Adrenal gland (tissue), 12 donors: ENCODE measurements around the gene RBM34. TPM values are rescaled to one million over a fixed set of nuclear protein-coding genes. Genes with fewer than 3 reads are reported as not detected.

ENCODE experiments used
- DNase-seq, 7 donors: peaks; one replicate each; pipeline ENCODE4 v3.0.0-alpha.2; 2019 to 2020
- H3K27ac ChIP-seq, 5 donors: fragments of 200-600 bp; sonication (generic) in 4 of 5; 1 replicate in 3 of 5; 2 replicates in 2 of 5; pipeline versions ENCODE4 v1.5.1 to v1.8.0; 2016 to 2020; ENCODE audit warnings: mild to moderate bottlenecking in 1 of 5
- H3K27me3 ChIP-seq: fragments of 200-600 bp; 2 replicates; pipeline ENCODE4 v1.8.0; 2021
- H3K36me3 ChIP-seq, 2 donors: fragments of 200-600 bp; replicated peaks in 1 of 2; 1 replicate in 1 of 2; 2 replicates in 1 of 2; pipeline versions ENCODE4 v1.5.1 to v1.8.0; 2018 to 2022
- H3K4me1 ChIP-seq, 2 donors: fragments of 200-600 bp; replicated peaks in 1 of 2; 1 replicate in 1 of 2; 2 replicates in 1 of 2; pipeline versions ENCODE4 v1.5.1 to v1.8.0; 2018 to 2021
- H3K4me3 ChIP-seq, 4 donors: fragments of 200-600 bp; sonication (generic) in 3 of 4; one replicate each; pipeline ENCODE4 v1.5.1; 2016 to 2018
- H3K9me3 ChIP-seq, 3 donors: fragments of 200-600 bp; sonication (generic) in 1 of 3; replicated peaks in 1 of 3; 1 replicate in 2 of 3; 2 replicates in 1 of 3; pipeline versions ENCODE4 v1.5.1 to v1.8.0; 2016 to 2021
- CTCF ChIP-seq, 6 experiments: fragments of 450-650 bp in 4 of 6; fragments of 200-600 bp in 2 of 6; sonication (generic) in 1 of 6; IDR thresholded peaks; 1 replicate in 5 of 6; 2 replicates in 1 of 6; pipeline versions ENCODE4 v1.5.1 to v1.8.0; 2016 to 2021; ENCODE audit warnings: antibody characterized with exemption in 6 of 6, mild to moderate bottlenecking in 2 of 6, moderate library complexity in 1 of 6
- POLR2A ChIP-seq, 2 donors: fragments of 450-650 bp; IDR thresholded peaks; one replicate each; pipeline ENCODE4 v1.6.1; 2017; ENCODE audit warnings: antibody characterized with exemption in 2 of 2, mild to moderate bottlenecking in 2 of 2, moderate library complexity in 1 of 2
- WGBS, 4 donors: extraction: QIAGEN DNeasy Blood & Tissue Kit in 2 of 4; methylation state at CpG; one replicate each; pipeline versions ENCODE4 v1.1.5 to v1.1.7; 2013 to 2017; 5-methylcytosine and 5-hydroxymethylcytosine counted together
- intact Hi-C, 2 donors: fragments of 100-400 bp; cut with DNase I; formaldehyde crosslinking; loops; one replicate each; pipeline versions ENCODE4 v1.14.1 to v1.15.0; 2022 to 2023
- polyA plus RNA-seq, 3 donors: library from polyadenylated mRNA; stranded (reverse); fragments of 200-250 nt in 2 of 3; fragments of 350-450 nt in 1 of 3; fragmentation: Illumina TruSeq in 1 of 3; extraction: RNeasy Lipid Tissue Mini Kit (QIAGEN cat#74804) in 1 of 3; gene quantifications; one replicate each; pipeline ENCODE4 v1.2.3, GENCODE V29; 2013 to 2014
- total RNA-seq, 9 donors: library from RNA; depleted of rRNA in 4 of 9; stranded (reverse); fragments of >200 nt in 4 of 9; fragments of 120-200 nt in 1 of 9; fragmentation: NEBNext Ultra II Directional in 1 of 9; extraction: Animal tissue kit (Norgen Biotek cat#: 25700) in 1 of 9; gene quantifications; one replicate each; pipeline versions ENCODE4 v1.1.0 to v1.2.4, GENCODE V29; 2013 to 2023
- donor health status: healthy with polysubstance abuse.
- donor health status: Bipolar disorder and iron deficiency.
- donor health status: DM: yes; HTN: yes; CAD: no.
- donor health status: DM: no; HTN: no; CAD: no.
- donor health status: DM: no; HTN: no; CAD: no.
- donor health status: DM: yes; HTN: yes; CAD: no.

The RBM34 gene
- total and polyA plus RNA-seq, 12 donors = 16.6 to 181 (median 63.2) TPM

GRCh38 chr1:235187316-235187715 is 26.3 kb upstream of the RBM34 start:
- no peak for TF ChIP-seq POLR2A (IDR thresholded peaks at IDR 0.05)
- no peak for TF ChIP-seq CTCF (IDR thresholded peaks at IDR 0.05)
- H3K27me3 ChIP-seq = no peaks in the 10 kb centered on the region
- H3K27ac ChIP-seq = no peak overlapping the region
- H3K4me3 ChIP-seq = no peak overlapping the region
- H3K36me3 ChIP-seq = peaks cover 0 to 10% of the 10 kb centered on the region in 2 donors
- intact Hi-C loops = no loop called here
- no peak for DNase-seq
- H3K9me3 ChIP-seq = no peaks in the 10 kb centered on the region
- WGBS, 4 donors = 80 to 88% (median 81%) methylated on average over 4 of the region's 4 CpGs
- H3K4me1 ChIP-seq = no peaks in the 10 kb centered on the region

- Histone ChIP-seq H3K36me3 (peaks cover 0 to 22% of the 10 kb centered on the region in 2 donors), H3K9me3 (no peaks in the 10 kb centered on the region), H3K27me3 (no peaks in the 10 kb centered on the region), H3K4me3 (no peak overlapping the region), H3K4me1 (no peaks in the 10 kb centered on the region), H3K27ac (no peak overlapping the region)
- TF ChIP-seq POLR2A (IDR thresholded peaks at IDR 0.05) (no peak), CTCF (IDR thresholded peaks at IDR 0.05) (no peak)
- WGBS, 4 donors = 82 to 92% (median 86%) methylated on average over 8 of the region's 8 CpGs
- DNase-seq = no peak
- intact Hi-C loops = no loop called here
Measured at GRCh38 chr1:235181561-235182245, 20.7 kb upstream of the RBM34 start.

- H3K27me3 ChIP-seq = no peaks in the 10 kb centered on the region
- H3K27ac ChIP-seq = no peak overlapping the region
- intact Hi-C loops = no loop called here
- no peaks in the 10 kb centered on the region for H3K9me3 ChIP-seq
- no peaks in the 10 kb centered on the region for H3K4me1 ChIP-seq
- TF ChIP-seq POLR2A (IDR thresholded peaks at IDR 0.05) = no peak
- no peak for TF ChIP-seq CTCF (IDR thresholded peaks at IDR 0.05)
- H3K36me3 ChIP-seq = peaks cover 0 to 26% of the 10 kb centered on the region in 2 donors
- 89 to 93% (median 91%) methylated on average over 5 of the region's 5 CpGs for WGBS, 4 donors
- DNase-seq = no peak
- no peak overlapping the region for H3K4me3 ChIP-seq
Measured at GRCh38 chr1:235180916-235181460, 19.9 kb upstream of the RBM34 start.

GRCh38 chr1:235176486-235176885 is 15.4 kb upstream of the RBM34 start:
- intact Hi-C loops = no loop called here
- WGBS, 4 donors = 46 to 68% (median 66%) methylated on average over 7 of the region's 7 CpGs
- no peaks in the 10 kb centered on the region for H3K4me1 ChIP-seq
- H3K9me3 ChIP-seq = no peaks in the 10 kb centered on the region
- H3K27ac ChIP-seq = no peak overlapping the region
- TF ChIP-seq POLR2A (IDR thresholded peaks at IDR 0.05) (no peak), CTCF (IDR thresholded peaks at IDR 0.05) (no peak)
- no peak for DNase-seq
- no peaks in the 10 kb centered on the region for H3K27me3 ChIP-seq
- H3K36me3 ChIP-seq = peaks cover 0 to 47% of the 10 kb centered on the region in 2 donors
- H3K4me3 ChIP-seq = no peak overlapping the region
